GM06990 (cell line): ENCODE measurements around the gene MGP.

Source experiments
- DNase-seq: peaks from one replicate; pipeline ENCODE4 v3.0.0-alpha.2; 2011; ENCODE audit not compliant: insufficient read length; ENCODE audit errors: extremely low read depth
- H3K27me3 ChIP-seq: replicated peaks from 2 replicates; pipeline ENCODE4 v1.6.0; 2011; ENCODE audit warnings: low read length; ENCODE audit not compliant: control insufficient read depth, insufficient read depth
- H3K36me3 ChIP-seq: 2 replicates; pipeline ENCODE4 v1.5.1; 2011; ENCODE audit warnings: low read length; ENCODE audit not compliant: control insufficient read depth, insufficient read depth
- H3K4me3 ChIP-seq: replicated peaks from 2 replicates; pipeline ENCODE4 v1.5.1; 2011; ENCODE audit warnings: low read depth, mild to moderate bottlenecking, control low read depth, low read length
- TF ChIP-seq, protein P1 (sequence below): IDR thresholded peaks from 2 replicates; pipeline ENCODE4 v1.5.1; 2011; ENCODE audit warnings: low read length, control low read depth, mild to moderate bottlenecking, inconsistent platforms; ENCODE audit not compliant: insufficient read depth, poor library complexity, severe bottlenecking

MGP gene

DNA sequence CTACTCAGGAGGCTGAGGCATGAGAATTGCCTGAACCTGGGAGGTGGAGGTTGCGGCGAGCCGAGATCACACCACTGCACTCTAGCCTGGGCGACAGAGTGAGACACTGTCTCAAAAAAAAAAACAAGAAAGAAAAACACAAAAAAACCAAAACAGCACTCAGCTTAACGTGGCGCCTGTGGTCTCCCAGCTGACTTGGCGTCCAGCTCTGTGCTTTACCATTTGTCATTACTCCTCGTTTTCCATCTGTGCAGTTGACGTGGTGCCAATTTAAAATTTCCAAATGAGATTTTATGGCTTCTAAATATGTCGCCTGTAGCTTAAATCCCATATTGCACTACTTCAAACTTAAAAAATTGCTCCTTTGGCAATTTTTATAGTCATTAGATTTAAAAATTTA lies 2.0 kb downstream of the MGP start:
- TF ChIP-seq, protein P1, sequence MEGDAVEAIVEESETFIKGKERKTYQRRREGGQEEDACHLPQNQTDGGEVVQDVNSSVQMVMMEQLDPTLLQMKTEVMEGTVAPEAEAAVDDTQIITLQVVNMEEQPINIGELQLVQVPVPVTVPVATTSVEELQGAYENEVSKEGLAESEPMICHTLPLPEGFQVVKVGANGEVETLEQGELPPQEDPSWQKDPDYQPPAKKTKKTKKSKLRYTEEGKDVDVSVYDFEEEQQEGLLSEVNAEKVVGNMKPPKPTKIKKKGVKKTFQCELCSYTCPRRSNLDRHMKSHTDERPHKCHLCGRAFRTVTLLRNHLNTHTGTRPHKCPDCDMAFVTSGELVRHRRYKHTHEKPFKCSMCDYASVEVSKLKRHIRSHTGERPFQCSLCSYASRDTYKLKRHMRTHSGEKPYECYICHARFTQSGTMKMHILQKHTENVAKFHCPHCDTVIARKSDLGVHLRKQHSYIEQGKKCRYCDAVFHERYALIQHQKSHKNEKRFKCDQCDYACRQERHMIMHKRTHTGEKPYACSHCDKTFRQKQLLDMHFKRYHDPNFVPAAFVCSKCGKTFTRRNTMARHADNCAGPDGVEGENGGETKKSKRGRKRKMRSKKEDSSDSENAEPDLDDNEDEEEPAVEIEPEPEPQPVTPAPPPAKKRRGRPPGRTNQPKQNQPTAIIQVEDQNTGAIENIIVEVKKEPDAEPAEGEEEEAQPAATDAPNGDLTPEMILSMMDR = no peak
- no peak for DNase-seq
- Histone ChIP-seq H3K4me3 (no peak overlapping the region), H3K27me3 (no peaks in the 10 kb centered on the region; the same call in 1 of the 2 replicates), H3K36me3 (no peaks in the 10 kb centered on the region)

DNA sequence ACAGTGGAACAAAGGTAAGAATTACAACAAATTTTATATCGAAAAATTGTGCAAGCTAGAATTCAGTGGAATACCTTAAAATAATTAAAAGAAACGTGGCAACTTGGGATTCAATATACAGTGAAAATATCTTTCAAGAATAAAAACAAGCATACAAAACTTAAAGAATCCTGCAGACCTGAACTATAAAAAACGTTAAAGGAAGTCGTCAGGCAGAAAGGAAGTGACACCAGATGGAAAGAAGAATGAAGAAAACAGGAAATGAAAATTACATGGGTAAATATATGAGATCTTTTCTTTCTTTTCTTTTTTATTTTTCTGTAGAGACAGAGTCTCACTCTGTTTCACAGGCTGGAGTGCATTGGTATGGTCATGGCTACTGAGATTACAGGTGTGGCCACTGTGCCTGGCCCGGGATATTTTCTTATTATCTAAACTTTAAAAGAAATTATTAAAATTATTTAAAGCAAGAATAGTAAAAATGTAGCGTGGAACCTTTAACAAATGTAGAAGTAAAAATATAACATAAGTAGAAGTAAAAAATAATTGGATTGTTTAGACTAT lies 4.7 kb downstream of the MGP start:
- no peaks in the 10 kb centered on the region for H3K36me3 ChIP-seq
- no peak for DNase-seq
- no peaks in the 10 kb centered on the region; the same call in 1 of the 2 replicates for H3K27me3 ChIP-seq
- no peak overlapping the region for H3K4me3 ChIP-seq
- TF ChIP-seq, protein P1 = no peak

GRCh38 chr12:14879222-14879933 lies 6.3 kb downstream of the MGP start:
- H3K27me3 ChIP-seq = no peaks in the 10 kb centered on the region
- TF ChIP-seq, protein P1 = no peak
- no peaks in the 10 kb centered on the region for H3K36me3 ChIP-seq
- no peak overlapping the region for H3K4me3 ChIP-seq
- no peak for DNase-seq

- no peaks in the 10 kb centered on the region for H3K27me3 ChIP-seq
- no peak overlapping the region for H3K4me3 ChIP-seq
- TF ChIP-seq, protein P1 = no peak
- DNase-seq = no peak
- H3K36me3 ChIP-seq = no peaks in the 10 kb centered on the region
These were observed 7.2 kb downstream of the MGP start for GRCh38 chr12:14878488-14878887.

GRCh38 chr12:14876833-14877232 lies 8.8 kb downstream of the MGP start:
- Histone ChIP-seq H3K36me3 (no peaks in the 10 kb centered on the region), H3K27me3 (no peaks in the 10 kb centered on the region), H3K4me3 (no peak overlapping the region)
- TF ChIP-seq, protein P1 = no peak
- no peak for DNase-seq
